ENCODE data around the gene RPS6KA2.

GRCh38 chr6:166670013-166670412 lies 43.0 kb upstream of the RPS6KA2 start:
- no peak for TF ChIP-seq CTCF (IDR thresholded peaks at IDR 0.05)
- no peak for TF ChIP-seq POLR2A (IDR thresholded peaks at IDR 0.05)

Measured in Peyer's patch (tissue), 4 donors.